Measurements from ENCODE around the gene CAMK1D.

CAMK1D gene

GRCh38 chr10:12414278-12414989 lies 65.1 kb downstream of the CAMK1D start (continued):
- TF ChIP-seq, protein P1, sequence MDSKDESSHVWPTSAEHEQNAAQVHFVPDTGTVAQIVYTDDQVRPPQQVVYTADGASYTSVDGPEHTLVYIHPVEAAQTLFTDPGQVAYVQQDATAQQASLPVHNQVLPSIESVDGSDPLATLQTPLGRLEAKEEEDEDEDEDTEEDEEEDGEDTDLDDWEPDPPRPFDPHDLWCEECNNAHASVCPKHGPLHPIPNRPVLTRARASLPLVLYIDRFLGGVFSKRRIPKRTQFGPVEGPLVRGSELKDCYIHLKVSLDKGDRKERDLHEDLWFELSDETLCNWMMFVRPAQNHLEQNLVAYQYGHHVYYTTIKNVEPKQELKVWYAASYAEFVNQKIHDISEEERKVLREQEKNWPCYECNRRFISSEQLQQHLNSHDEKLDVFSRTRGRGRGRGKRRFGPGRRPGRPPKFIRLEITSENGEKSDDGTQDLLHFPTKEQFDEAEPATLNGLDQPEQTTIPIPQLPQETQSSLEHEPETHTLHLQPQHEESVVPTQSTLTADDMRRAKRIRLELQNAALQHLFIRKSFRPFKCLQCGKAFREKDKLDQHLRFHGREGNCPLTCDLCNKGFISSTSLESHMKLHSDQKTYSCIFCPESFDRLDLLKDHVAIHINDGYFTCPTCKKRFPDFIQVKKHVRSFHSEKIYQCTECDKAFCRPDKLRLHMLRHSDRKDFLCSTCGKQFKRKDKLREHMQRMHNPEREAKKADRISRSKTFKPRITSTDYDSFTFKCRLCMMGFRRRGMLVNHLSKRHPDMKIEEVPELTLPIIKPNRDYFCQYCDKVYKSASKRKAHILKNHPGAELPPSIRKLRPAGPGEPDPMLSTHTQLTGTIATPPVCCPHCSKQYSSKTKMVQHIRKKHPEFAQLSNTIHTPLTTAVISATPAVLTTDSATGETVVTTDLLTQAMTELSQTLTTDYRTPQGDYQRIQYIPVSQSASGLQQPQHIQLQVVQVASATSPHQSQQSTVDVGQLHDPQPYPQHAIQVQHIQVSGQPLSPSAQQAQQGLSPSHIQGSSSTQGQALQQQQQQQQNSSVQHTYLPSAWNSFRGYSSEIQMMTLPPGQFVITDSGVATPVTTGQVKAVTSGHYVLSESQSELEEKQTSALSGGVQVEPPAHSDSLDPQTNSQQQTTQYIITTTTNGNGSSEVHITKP (tag by site-specific recombination; IDR thresholded peaks at IDR 0.05): no peak
- TF ChIP-seq MZF1 (tag by site-specific recombination; IDR thresholded peaks at IDR 0.05; ENCODE audit: borderline replicate concordance) (no peak), ZNF266 (tag by site-specific recombination; IDR thresholded peaks at IDR 0.05; ENCODE audit: low read depth) (no peak), ZNF221 (tag by site-specific recombination; IDR thresholded peaks at IDR 0.05; ENCODE audit: borderline replicate concordance) (no peak), ZFP3 (tag by site-specific recombination; IDR thresholded peaks at IDR 0.05; ENCODE audit: low read depth) (no peak)

DNA sequence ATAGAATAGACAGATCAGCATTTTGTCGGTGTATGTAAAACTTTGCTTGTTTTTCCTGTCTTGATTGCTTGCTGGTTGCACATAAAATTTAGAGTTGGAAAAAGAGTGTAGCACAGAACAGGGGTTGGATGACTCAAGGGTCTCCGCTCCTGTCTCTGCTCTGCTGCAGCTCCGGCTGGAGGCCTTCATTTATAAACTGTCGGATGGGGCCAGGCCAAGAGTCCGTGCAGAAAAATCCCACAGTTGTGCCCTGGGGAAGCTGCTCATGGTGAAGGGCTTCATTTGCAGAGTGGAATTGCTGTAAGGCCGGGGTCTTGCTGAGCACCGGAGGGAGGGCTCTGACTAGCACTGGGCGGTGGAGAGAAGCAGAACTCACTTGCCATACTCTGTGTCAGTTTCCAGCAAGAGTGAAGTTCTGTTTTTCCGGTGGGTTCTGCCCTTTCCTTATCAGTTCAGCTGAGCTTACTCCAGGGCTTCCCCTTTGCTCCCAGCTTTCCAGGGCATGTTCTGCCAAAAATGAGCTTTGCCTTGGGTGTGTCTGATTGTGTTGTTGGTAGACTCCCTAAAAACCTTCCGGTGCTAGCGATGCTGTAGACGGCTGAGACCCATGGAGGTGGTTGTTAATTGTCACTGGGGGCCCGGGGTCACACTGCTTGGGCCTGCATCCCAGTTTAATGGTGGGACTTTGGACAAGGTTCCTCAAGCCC lies 67.2 kb downstream of the CAMK1D start:
- Histone ChIP-seq H3K4me3 (ENCODE audit: low read depth, low read length) (no peak overlapping the region), H3K36me3 (ENCODE audit: control insufficient read depth in 2 of 2, insufficient read depth in 1 of 2, low read length in 2 of 2) (no peaks in the 10 kb centered on the region), H3K4me1 (ENCODE audit: control insufficient read depth, insufficient read depth, low read length) (peaks cover 9% of the 10 kb centered on the region; the same call in 1 of the 2 replicates), H3K9me3 (ENCODE audit: control insufficient read depth, insufficient read depth, low read depth, low read length) (no peaks in the 10 kb centered on the region), H3K27ac (ENCODE audit: extremely low read depth, low read depth, low read length) (no peak overlapping the region)
- TF ChIP-seq ZNF76 (tag by site-specific recombination; IDR thresholded peaks at IDR 0.05; ENCODE audit: borderline replicate concordance, low read depth) (no peak), MEIS1 (CRISPR knock-in tag; IDR thresholded peaks at IDR 0.05; ENCODE audit: borderline replicate concordance) (no peak), ZBTB7A (tag by site-specific recombination; IDR thresholded peaks at IDR 0.05; ENCODE audit: low read depth) (no peak), ZSCAN18 (tag by site-specific recombination; IDR thresholded peaks at IDR 0.05) (no peak), ZNF140 (tag by site-specific recombination; IDR thresholded peaks at IDR 0.05) (0 out of 2 replicates have a peak, but pooled peaks have one; percentile 22)
- TF ChIP-seq, protein P2, sequence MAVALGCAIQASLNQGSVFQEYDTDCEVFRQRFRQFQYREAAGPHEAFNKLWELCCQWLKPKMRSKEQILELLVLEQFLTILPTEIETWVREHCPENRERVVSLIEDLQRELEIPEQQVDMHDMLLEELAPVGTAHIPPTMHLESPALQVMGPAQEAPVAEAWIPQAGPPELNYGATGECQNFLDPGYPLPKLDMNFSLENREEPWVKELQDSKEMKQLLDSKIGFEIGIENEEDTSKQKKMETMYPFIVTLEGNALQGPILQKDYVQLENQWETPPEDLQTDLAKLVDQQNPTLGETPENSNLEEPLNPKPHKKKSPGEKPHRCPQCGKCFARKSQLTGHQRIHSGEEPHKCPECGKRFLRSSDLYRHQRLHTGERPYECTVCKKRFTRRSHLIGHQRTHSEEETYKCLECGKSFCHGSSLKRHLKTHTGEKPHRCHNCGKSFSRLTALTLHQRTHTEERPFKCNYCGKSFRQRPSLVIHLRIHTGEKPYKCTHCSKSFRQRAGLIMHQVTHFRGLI (tag by site-specific recombination; IDR thresholded peaks at IDR 0.05): no peak
- CTCF ChIA-PET: interaction anchor here (0.8 kb wide), 1 partner anchor 200 kb away, joined by 3 read pairs; no protein-coding TSS in a partner anchor
- POLR2A ChIA-PET: no interaction called here

- H3K36me3 ChIP-seq (ENCODE audit: control insufficient read depth in 2 of 2, insufficient read depth in 1 of 2, low read length in 2 of 2): no peaks in the 10 kb centered on the region
- CTCF ChIA-PET: no interaction called here
- H3K4me1 ChIP-seq (ENCODE audit: control insufficient read depth, insufficient read depth, low read length): peaks cover 9% of the 10 kb centered on the region; the same call in 1 of the 2 replicates
- TF ChIP-seq ZNF433 (tag by site-specific recombination; IDR thresholded peaks at IDR 0.05; ENCODE audit: low read depth) (no peak), ZNF114 (tag by site-specific recombination; IDR thresholded peaks at IDR 0.05) (no peak), ZNF48 (tag by site-specific recombination; IDR thresholded peaks at IDR 0.05) (no peak), OSR2 (tag by site-specific recombination; IDR thresholded peaks at IDR 0.05) (no peak), GLI2 (tag by site-specific recombination; IDR thresholded peaks at IDR 0.05; ENCODE audit: borderline replicate concordance, low read depth) (no peak), ZNF473 (tag by site-specific recombination; IDR thresholded peaks at IDR 0.05) (no peak), ZNF645 (tag by site-specific recombination; IDR thresholded peaks at IDR 0.05) (no peak), HOXA7 (CRISPR knock-in tag; IDR thresholded peaks at IDR 0.05; ENCODE audit: borderline replicate concordance) (no peak), ZNF24 (tag by site-specific recombination; IDR thresholded peaks at IDR 0.05) (no peak), ZNF239 (tag by site-specific recombination; IDR thresholded peaks at IDR 0.05) (no peak)
- TF ChIP-seq, protein P3, sequence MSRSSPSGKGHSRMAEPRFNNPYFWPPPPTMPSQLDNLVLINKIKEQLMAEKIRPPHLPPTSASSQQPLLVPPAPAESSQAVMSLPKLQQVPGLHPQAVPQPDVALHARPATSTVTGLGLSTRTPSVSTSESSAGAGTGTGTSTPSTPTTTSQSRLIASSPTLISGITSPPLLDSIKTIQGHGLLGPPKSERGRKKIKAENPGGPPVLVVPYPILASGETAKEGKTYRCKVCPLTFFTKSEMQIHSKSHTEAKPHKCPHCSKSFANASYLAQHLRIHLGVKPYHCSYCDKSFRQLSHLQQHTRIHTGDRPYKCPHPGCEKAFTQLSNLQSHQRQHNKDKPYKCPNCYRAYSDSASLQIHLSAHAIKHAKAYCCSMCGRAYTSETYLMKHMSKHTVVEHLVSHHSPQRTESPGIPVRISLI (tag by site-specific recombination; IDR thresholded peaks at IDR 0.05): no peak
- TF ChIP-seq, protein P4, sequence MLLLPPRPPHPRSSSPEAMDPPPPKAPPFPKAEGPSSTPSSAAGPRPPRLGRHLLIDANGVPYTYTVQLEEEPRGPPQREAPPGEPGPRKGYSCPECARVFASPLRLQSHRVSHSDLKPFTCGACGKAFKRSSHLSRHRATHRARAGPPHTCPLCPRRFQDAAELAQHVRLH (tag by site-specific recombination; IDR thresholded peaks at IDR 0.05): no peak
- H3K9me3 ChIP-seq (ENCODE audit: control insufficient read depth, insufficient read depth, low read depth, low read length): no peaks in the 10 kb centered on the region
- H3K27ac ChIP-seq (ENCODE audit: extremely low read depth, low read depth, low read length): no peak overlapping the region
- POLR2A ChIA-PET: no interaction called here
- H3K4me3 ChIP-seq (ENCODE audit: low read depth, low read length): no peak overlapping the region
Measured at GRCh38 chr10:12417331-12417730, 68.0 kb downstream of the CAMK1D start.

Measured in HEK293 (cell line).